ENCODE data around the gene MRPS14.

DNA sequence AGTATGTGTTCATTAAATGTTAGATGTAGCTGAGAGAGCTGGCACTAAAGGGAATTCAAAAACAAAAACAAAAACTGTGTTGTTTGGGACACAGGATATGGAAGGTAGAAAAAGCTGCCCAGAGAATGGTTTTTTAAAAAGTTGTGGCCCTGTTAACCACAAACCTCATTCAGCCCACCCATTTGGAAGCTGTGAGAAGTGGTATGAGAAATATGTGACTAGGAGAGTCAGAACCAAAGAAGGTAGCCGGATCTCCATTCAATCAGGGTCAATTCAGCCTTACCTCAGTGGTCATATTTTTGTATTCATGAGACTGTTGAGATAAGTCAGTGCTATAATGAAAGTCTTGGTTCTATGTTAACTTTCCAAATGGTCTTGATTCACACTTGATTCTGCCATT lies 53.2 kb downstream of the MRPS14 start:
- TF ChIP-seq ZFX (IDR thresholded peaks at IDR 0.05): no peak
- TF ChIP-seq, protein P1, sequence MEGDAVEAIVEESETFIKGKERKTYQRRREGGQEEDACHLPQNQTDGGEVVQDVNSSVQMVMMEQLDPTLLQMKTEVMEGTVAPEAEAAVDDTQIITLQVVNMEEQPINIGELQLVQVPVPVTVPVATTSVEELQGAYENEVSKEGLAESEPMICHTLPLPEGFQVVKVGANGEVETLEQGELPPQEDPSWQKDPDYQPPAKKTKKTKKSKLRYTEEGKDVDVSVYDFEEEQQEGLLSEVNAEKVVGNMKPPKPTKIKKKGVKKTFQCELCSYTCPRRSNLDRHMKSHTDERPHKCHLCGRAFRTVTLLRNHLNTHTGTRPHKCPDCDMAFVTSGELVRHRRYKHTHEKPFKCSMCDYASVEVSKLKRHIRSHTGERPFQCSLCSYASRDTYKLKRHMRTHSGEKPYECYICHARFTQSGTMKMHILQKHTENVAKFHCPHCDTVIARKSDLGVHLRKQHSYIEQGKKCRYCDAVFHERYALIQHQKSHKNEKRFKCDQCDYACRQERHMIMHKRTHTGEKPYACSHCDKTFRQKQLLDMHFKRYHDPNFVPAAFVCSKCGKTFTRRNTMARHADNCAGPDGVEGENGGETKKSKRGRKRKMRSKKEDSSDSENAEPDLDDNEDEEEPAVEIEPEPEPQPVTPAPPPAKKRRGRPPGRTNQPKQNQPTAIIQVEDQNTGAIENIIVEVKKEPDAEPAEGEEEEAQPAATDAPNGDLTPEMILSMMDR (conservative IDR thresholded peaks at IDR 0.05): no peak

Data from C4-2B (cell line).